IMR-90 (cell line): Measurements from ENCODE around the gene FIGLA. TPM values are rescaled to one million over a fixed set of nuclear protein-coding genes. Genes with fewer than 3 reads are reported as not detected.

ENCODE experiments used
- ATAC-seq: fragments of 200-7000 bp; cut with Tn5 transposase; 2 replicates; pipeline ENCODE4 v1.9.1; 2020; ENCODE audit warnings: low read depth, mild to moderate bottlenecking, moderate library complexity
- BruUV-seq: library from RNA; stranded (reverse); fragments of 400-500 nt; replicated peaks from 2 replicates; lab custom pipeline; 2021; lab: Mats Ljungman, UMichigan
- CTCF ChIA-PET: fragments of 300-600 bp; formaldehyde crosslinking; extraction: SDS; loops from one replicate; lab custom pipeline; 2021; ENCODE audit warnings: antibody characterized with exemption; lab: Yijun Ruan, JAX
- POLR2A ChIA-PET: fragments of 300-600 bp; sonication (Branson Sonifier 250); formaldehyde crosslinking; loops from one replicate; lab custom pipeline; 2022; ENCODE audit warnings: antibody characterized with exemption; ENCODE audit not compliant: unreplicated experiment; lab: Charles Lee
- DNase-seq: peaks from one replicate; pipeline ENCODE4 v3.0.0; 2013
- H2AFZ ChIP-seq: replicated peaks from 2 replicates; pipeline ENCODE3; 2013; ENCODE audit warnings: low read length, mild to moderate bottlenecking; ENCODE audit not compliant: poor library complexity
- H2AK5ac ChIP-seq: 2 replicates; pipeline ENCODE4 v1.6.1; 2013; ENCODE audit warnings: low read depth, low read length, inconsistent platforms
- H2AK9ac ChIP-seq: replicated peaks from 2 replicates; pipeline ENCODE3; 2013; ENCODE audit warnings: mild to moderate bottlenecking, low read depth, low read length, moderate library complexity; ENCODE audit not compliant: poor library complexity
- H2BK120ac ChIP-seq: 2 replicates; pipeline ENCODE4 v1.6.1; 2013; ENCODE audit warnings: low read depth, low read length, inconsistent platforms
- H2BK15ac ChIP-seq: 3 replicates; pipeline ENCODE4 v1.6.1; 2013; ENCODE audit warnings: low read depth, low read length, inconsistent platforms
- H2BK20ac ChIP-seq: 2 replicates; pipeline ENCODE4 v1.6.1; 2013; ENCODE audit warnings: low read depth, mild to moderate bottlenecking, inconsistent platforms, low read length, moderate library complexity
- H2BK5ac ChIP-seq: 2 replicates; pipeline ENCODE4 v1.6.1; 2013; ENCODE audit warnings: mild to moderate bottlenecking, low read depth, low read length, inconsistent platforms; ENCODE audit not compliant: poor library complexity, severe bottlenecking
- H3K14ac ChIP-seq: replicated peaks from 2 replicates; pipeline ENCODE4 v1.6.1; 2013; ENCODE audit warnings: low read depth, low read length, inconsistent platforms
- H3K18ac ChIP-seq: 2 replicates; pipeline ENCODE4 v1.6.1; 2013; ENCODE audit warnings: low read depth, low read length, control low read depth
- H3K23ac ChIP-seq: 2 replicates; pipeline ENCODE4 v1.6.1; 2013; ENCODE audit warnings: low read depth, low read length, inconsistent platforms
- H3K27ac ChIP-seq: 2 replicates; pipeline ENCODE4 v1.5.1; 2013; ENCODE audit warnings: mild to moderate bottlenecking, control low read depth, low read length; ENCODE audit not compliant: insufficient read depth
- H3K27me3 ChIP-seq: 2 replicates; pipeline ENCODE4 v1.6.1; 2013; ENCODE audit warnings: low read length; ENCODE audit not compliant: control insufficient read depth, insufficient read depth
- H3K36me3 ChIP-seq: 2 replicates; pipeline ENCODE4 v1.6.1; 2013; ENCODE audit warnings: low read length, mixed read lengths; ENCODE audit not compliant: control insufficient read depth, insufficient read depth
- H3K4ac ChIP-seq: 2 replicates; pipeline ENCODE4 v1.6.1; 2013; ENCODE audit warnings: low read depth, low read length, inconsistent platforms
- H3K4me1 ChIP-seq: 2 replicates; pipeline ENCODE4 v1.6.1; 2013; ENCODE audit warnings: low read length, mixed read lengths; ENCODE audit not compliant: control insufficient read depth, insufficient read depth
- H3K4me2 ChIP-seq: 2 replicates; pipeline ENCODE4 v1.6.1; 2013; ENCODE audit warnings: low read depth, mild to moderate bottlenecking, control low read depth, low read length, moderate library complexity
- H3K4me3 ChIP-seq: 2 replicates; pipeline ENCODE4 v1.5.1; 2013; ENCODE audit warnings: low read depth, mild to moderate bottlenecking, control low read depth, low read length, moderate library complexity; ENCODE audit not compliant: insufficient read depth
- H3K56ac ChIP-seq: 2 replicates; pipeline ENCODE4 v1.6.1; 2013; ENCODE audit warnings: low read length, inconsistent platforms; ENCODE audit not compliant: insufficient read depth; ENCODE audit errors: extremely low read depth
- H3K79me1 ChIP-seq, 2 experiments: 2 replicates each; pipeline ENCODE4 v1.6.1; 2013; ENCODE audit warnings: low read length in 2 of 2, inconsistent platforms in 1 of 2, low read depth in 1 of 2
- H3K9ac ChIP-seq: 2 replicates; pipeline ENCODE4 v1.6.1; 2013; ENCODE audit warnings: low read depth, low read length, control low read depth
- H3K9me1 ChIP-seq: 2 replicates; pipeline ENCODE4 v1.6.1; 2013; ENCODE audit warnings: low read length, inconsistent platforms; ENCODE audit not compliant: insufficient read depth
- H3K9me3 ChIP-seq: 2 replicates; pipeline ENCODE4 v1.6.1; 2013; ENCODE audit warnings: low read length; ENCODE audit not compliant: control insufficient read depth, insufficient read depth
- H4K20me1 ChIP-seq: 2 replicates; pipeline ENCODE4 v1.6.1; 2013; ENCODE audit warnings: low read length, inconsistent platforms; ENCODE audit not compliant: insufficient read depth
- H4K5ac ChIP-seq: 2 replicates; pipeline ENCODE4 v1.6.1; 2013; ENCODE audit warnings: mild to moderate bottlenecking, low read depth, low read length, control low read depth
- H4K8ac ChIP-seq, 2 experiments: 2 replicates each; pipeline ENCODE4 v1.6.1; 2013; ENCODE audit warnings: low read depth in 2 of 2, low read length in 2 of 2, control low read depth in 1 of 2, inconsistent platforms in 1 of 2
- H4K91ac ChIP-seq: 2 replicates; pipeline ENCODE4 v1.6.1; 2013; ENCODE audit warnings: low read depth, low read length, inconsistent platforms; ENCODE audit not compliant: insufficient read depth
- BHLHE40 ChIP-seq: fragments of 150-350 bp; IDR thresholded peaks from 2 replicates; pipeline ENCODE4 v1.6.1; 2016; ENCODE audit warnings: mild to moderate bottlenecking, low read depth, low read length
- CEBPB ChIP-seq: IDR thresholded peaks from 2 replicates; pipeline ENCODE4 v1.6.1; 2012; ENCODE audit warnings: low read depth, low read length, improper control_type of control experiment
- MAFK ChIP-seq: IDR thresholded peaks from 2 replicates; pipeline ENCODE4 v1.6.1; 2012; ENCODE audit warnings: low read depth, low read length, improper control_type of control experiment
- MAZ ChIP-seq: IDR thresholded peaks from 2 replicates; pipeline ENCODE4 v1.6.1; 2012; ENCODE audit warnings: low read depth, mild to moderate bottlenecking, low read length, improper control_type of control experiment, moderate library complexity, borderline replicate concordance
- MXI1 ChIP-seq: IDR thresholded peaks from 2 replicates; pipeline ENCODE4 v1.6.1; 2012; ENCODE audit warnings: low read depth, mild to moderate bottlenecking, low read length, moderate library complexity, borderline replicate concordance
- NFE2L2 ChIP-seq: fragments of 150-350 bp; IDR thresholded peaks from 2 replicates; pipeline ENCODE4 v1.6.1; 2016; ENCODE audit warnings: low read depth, mild to moderate bottlenecking, low read length
- POLR2A ChIP-seq: IDR thresholded peaks from 2 replicates; pipeline ENCODE4 v1.6.1; 2012; ENCODE audit warnings: mild to moderate bottlenecking, low read depth, low read length
- RAD21 ChIP-seq: IDR thresholded peaks from 2 replicates; pipeline ENCODE4 v1.6.1; 2012; ENCODE audit warnings: low read length, improper control_type of control experiment
- RCOR1 ChIP-seq: IDR thresholded peaks from 2 replicates; pipeline ENCODE4 v1.6.1; 2012; ENCODE audit warnings: mild to moderate bottlenecking, low read length, improper control_type of control experiment; ENCODE audit not compliant: insufficient replicate concordance
- RFX5 ChIP-seq: IDR thresholded peaks from 2 replicates; pipeline ENCODE4 v1.8.0; 2012; ENCODE audit warnings: low read depth, mild to moderate bottlenecking, low read length, moderate library complexity
- SMC3 ChIP-seq: fragments of 150-350 bp; IDR thresholded peaks from 2 replicates; pipeline ENCODE4 v1.6.1; 2016; ENCODE audit warnings: low read depth, mild to moderate bottlenecking, antibody characterized with exemption, low read length, moderate library complexity
- WGBS, 2 experiments: methylation state at CpG; one replicate each; pipeline versions ENCODE4 v1.1.5 to v1.1.7; 2013; ENCODE audit warnings: missing lambda C conversion rate in 2 of 2; ENCODE audit not compliant: insufficient read length in 1 of 2; ENCODE audit errors: extremely low coverage in 2 of 2; 5-methylcytosine and 5-hydroxymethylcytosine counted together
- dilution Hi-C: fragments of 300-500 bp; cut with HindIII; formaldehyde crosslinking; loops from one replicate; pipeline ENCODE4 v1.14.3; 2018; ENCODE audit warnings: low sequenced_read_pairs; ENCODE audit not compliant: unreplicated experiment
- in situ Hi-C: fragments of 300-500 bp; cut with MboI; formaldehyde crosslinking; loops from 3 replicates; pipeline ENCODE4 v1.14.3; 2019; ENCODE audit warnings: low sequenced_read_pairs, inconsistent platforms, mixed read lengths
- intact Hi-C: fragments of 100-400 bp; cut with micrococcal nuclease; formaldehyde crosslinking; loops from 2 replicates; pipeline ENCODE4 v1.10.0; 2022
- polyA plus RNA-seq, 3 experiments: library from polyadenylated mRNA; depleted of rRNA; stranded (reverse); fragments of >200 nt; gene quantifications; 2 replicates each; pipeline ENCODE4 v1.2.3, GENCODE V29; 2012; ENCODE audit warnings: low replicate concordance in 1 of 3
- total RNA-seq: library from RNA; depleted of rRNA; stranded (reverse); fragments of >200 nt; gene quantifications from 2 replicates; pipeline ENCODE4 v1.2.3, GENCODE V29; 2012
- TF ChIP-seq, protein P1 (sequence below): fragments of 150-350 bp; IDR thresholded peaks from 2 replicates; pipeline ENCODE4 v1.6.1; 2016; ENCODE audit warnings: low read depth, mild to moderate bottlenecking, low read length, moderate library complexity, borderline replicate concordance
- TF ChIP-seq, protein P2 (sequence below): conservative IDR thresholded peaks from 2 replicates; pipeline ENCODE4 v1.5.1; 2012; ENCODE audit warnings: mild to moderate bottlenecking, low read depth, low read length, improper control_type of control experiment
- TF ChIP-seq, protein P3 (sequence below): fragments of 150-350 bp; IDR thresholded peaks from 2 replicates; pipeline ENCODE4 v1.6.1; 2017; ENCODE audit warnings: mild to moderate bottlenecking, antibody characterized with exemption, low read length, low read depth

The FIGLA gene
- total and polyA plus RNA-seq, 2 of the 4 experiments (the other 2 are of a cell fraction), result not detected

DNA sequence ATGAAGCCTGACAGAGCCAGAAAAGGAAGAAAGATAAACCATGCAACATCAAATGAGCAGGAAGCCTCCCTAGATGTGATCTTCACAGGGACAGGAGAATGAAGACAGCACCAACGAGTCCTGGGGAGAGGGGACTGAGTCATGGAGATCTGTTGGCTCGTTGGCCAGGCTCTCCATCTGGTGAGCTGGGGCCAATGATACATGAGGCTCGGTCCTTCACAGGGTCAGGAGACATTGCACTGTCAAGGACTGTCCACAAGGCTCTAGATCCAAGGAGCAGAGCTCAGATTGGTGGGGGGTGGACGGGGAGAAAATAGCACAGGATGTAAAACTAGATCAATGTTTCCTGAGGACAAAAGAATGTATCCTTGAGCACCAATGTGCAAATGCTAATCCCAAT, 44.4 kb upstream of the FIGLA start:
- no peaks in the 10 kb centered on the region for H3K4me1 ChIP-seq
- dilution Hi-C loops (no loop called here), in situ Hi-C loops (no loop called here), intact Hi-C loops (no loop called here)
- TF ChIP-seq CEBPB (no peak), POLR2A (no peak), MXI1 (no peak), BHLHE40 (no peak), MAZ (no peak), RCOR1 (no peak), SMC3 (no peak), RFX5 (no peak), NFE2L2 (no peak), RAD21 (no peak), MAFK (no peak)
- TF ChIP-seq, protein P1, sequence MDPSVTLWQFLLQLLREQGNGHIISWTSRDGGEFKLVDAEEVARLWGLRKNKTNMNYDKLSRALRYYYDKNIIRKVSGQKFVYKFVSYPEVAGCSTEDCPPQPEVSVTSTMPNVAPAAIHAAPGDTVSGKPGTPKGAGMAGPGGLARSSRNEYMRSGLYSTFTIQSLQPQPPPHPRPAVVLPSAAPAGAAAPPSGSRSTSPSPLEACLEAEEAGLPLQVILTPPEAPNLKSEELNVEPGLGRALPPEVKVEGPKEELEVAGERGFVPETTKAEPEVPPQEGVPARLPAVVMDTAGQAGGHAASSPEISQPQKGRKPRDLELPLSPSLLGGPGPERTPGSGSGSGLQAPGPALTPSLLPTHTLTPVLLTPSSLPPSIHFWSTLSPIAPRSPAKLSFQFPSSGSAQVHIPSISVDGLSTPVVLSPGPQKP, result no peak
- TF ChIP-seq, protein P2, sequence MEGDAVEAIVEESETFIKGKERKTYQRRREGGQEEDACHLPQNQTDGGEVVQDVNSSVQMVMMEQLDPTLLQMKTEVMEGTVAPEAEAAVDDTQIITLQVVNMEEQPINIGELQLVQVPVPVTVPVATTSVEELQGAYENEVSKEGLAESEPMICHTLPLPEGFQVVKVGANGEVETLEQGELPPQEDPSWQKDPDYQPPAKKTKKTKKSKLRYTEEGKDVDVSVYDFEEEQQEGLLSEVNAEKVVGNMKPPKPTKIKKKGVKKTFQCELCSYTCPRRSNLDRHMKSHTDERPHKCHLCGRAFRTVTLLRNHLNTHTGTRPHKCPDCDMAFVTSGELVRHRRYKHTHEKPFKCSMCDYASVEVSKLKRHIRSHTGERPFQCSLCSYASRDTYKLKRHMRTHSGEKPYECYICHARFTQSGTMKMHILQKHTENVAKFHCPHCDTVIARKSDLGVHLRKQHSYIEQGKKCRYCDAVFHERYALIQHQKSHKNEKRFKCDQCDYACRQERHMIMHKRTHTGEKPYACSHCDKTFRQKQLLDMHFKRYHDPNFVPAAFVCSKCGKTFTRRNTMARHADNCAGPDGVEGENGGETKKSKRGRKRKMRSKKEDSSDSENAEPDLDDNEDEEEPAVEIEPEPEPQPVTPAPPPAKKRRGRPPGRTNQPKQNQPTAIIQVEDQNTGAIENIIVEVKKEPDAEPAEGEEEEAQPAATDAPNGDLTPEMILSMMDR, result no peak
- TF ChIP-seq, protein P3, sequence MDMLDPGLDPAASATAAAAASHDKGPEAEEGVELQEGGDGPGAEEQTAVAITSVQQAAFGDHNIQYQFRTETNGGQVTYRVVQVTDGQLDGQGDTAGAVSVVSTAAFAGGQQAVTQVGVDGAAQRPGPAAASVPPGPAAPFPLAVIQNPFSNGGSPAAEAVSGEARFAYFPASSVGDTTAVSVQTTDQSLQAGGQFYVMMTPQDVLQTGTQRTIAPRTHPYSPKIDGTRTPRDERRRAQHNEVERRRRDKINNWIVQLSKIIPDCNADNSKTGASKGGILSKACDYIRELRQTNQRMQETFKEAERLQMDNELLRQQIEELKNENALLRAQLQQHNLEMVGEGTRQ, result no peak
- H2BK120ac ChIP-seq, result no peak overlapping the region
- H3K4me2 ChIP-seq, result no peak overlapping the region
- no CpG with 5 or more reads among the region's 4 CpGs for WGBS, 2 experiments
- H3K9me3 ChIP-seq, result no peaks in the 10 kb centered on the region
- no peak overlapping the region for H3K56ac ChIP-seq
- H2AK9ac ChIP-seq, result no peak overlapping the region
- no peaks in the 10 kb centered on the region for H4K20me1 ChIP-seq
- H4K91ac ChIP-seq, result no peak overlapping the region
- no peak overlapping the region for H3K9ac ChIP-seq
- no peak overlapping the region for H2BK5ac ChIP-seq
- H3K27me3 ChIP-seq, result peaks cover 12% of the 10 kb centered on the region
- H3K4me3 ChIP-seq, result no peak overlapping the region
- H2AK5ac ChIP-seq, result no peak overlapping the region
- ATAC-seq, result no peak
- no peak overlapping the region for H4K8ac ChIP-seq
- H2BK20ac ChIP-seq, result no peak overlapping the region
- no peak overlapping the region for H3K18ac ChIP-seq
- CTCF ChIA-PET, result no interaction called here
- no peak overlapping the region for H2BK15ac ChIP-seq
- no peak for DNase-seq
- no peak overlapping the region for H3K4ac ChIP-seq
- no peak overlapping the region for H3K23ac ChIP-seq
- no peaks in the 10 kb centered on the region for H3K9me1 ChIP-seq
- H3K79me1 ChIP-seq, result no peaks in the 10 kb centered on the region
- H3K36me3 ChIP-seq, result no peaks in the 10 kb centered on the region
- BruUV-seq, result no TSS peak
- no peak overlapping the region for H2AFZ ChIP-seq
- POLR2A ChIA-PET, result no interaction called here
- no peak overlapping the region for H4K5ac ChIP-seq
- no peak overlapping the region for H3K14ac ChIP-seq
- H3K27ac ChIP-seq, result no peak overlapping the region
